IMR-90 (cell line): ENCODE results near the gene ADRA2C. TPM values are rescaled to one million over a fixed set of nuclear protein-coding genes. Genes with fewer than 3 reads are reported as not detected.

Experiments used
- ATAC-seq: fragments of 200-7000 bp; cut with Tn5 transposase; 2 replicates; pipeline ENCODE4 v1.9.1; 2020; ENCODE audit warnings: low read depth, mild to moderate bottlenecking, moderate library complexity
- BruUV-seq: library from RNA; stranded (reverse); fragments of 400-500 nt; replicated peaks from 2 replicates; lab custom pipeline; 2021; lab: Mats Ljungman, UMichigan
- CTCF ChIA-PET: fragments of 300-600 bp; formaldehyde crosslinking; extraction: SDS; loops from one replicate; lab custom pipeline; 2021; ENCODE audit warnings: antibody characterized with exemption; lab: Yijun Ruan, JAX
- POLR2A ChIA-PET: fragments of 300-600 bp; sonication (Branson Sonifier 250); formaldehyde crosslinking; loops from one replicate; lab custom pipeline; 2022; ENCODE audit warnings: antibody characterized with exemption; ENCODE audit not compliant: unreplicated experiment; lab: Charles Lee
- DNase-seq: peaks from one replicate; pipeline ENCODE4 v3.0.0; 2013
- H2AFZ ChIP-seq: replicated peaks from 2 replicates; pipeline ENCODE3; 2013; ENCODE audit warnings: low read length, mild to moderate bottlenecking; ENCODE audit not compliant: poor library complexity
- H2AK5ac ChIP-seq: 2 replicates; pipeline ENCODE4 v1.6.1; 2013; ENCODE audit warnings: low read depth, low read length, inconsistent platforms
- H2AK9ac ChIP-seq: replicated peaks from 2 replicates; pipeline ENCODE3; 2013; ENCODE audit warnings: mild to moderate bottlenecking, low read depth, low read length, moderate library complexity; ENCODE audit not compliant: poor library complexity
- H2BK120ac ChIP-seq: 2 replicates; pipeline ENCODE4 v1.6.1; 2013; ENCODE audit warnings: low read depth, low read length, inconsistent platforms
- H2BK15ac ChIP-seq: 3 replicates; pipeline ENCODE4 v1.6.1; 2013; ENCODE audit warnings: low read depth, low read length, inconsistent platforms
- H2BK20ac ChIP-seq: 2 replicates; pipeline ENCODE4 v1.6.1; 2013; ENCODE audit warnings: low read depth, mild to moderate bottlenecking, inconsistent platforms, low read length, moderate library complexity
- H2BK5ac ChIP-seq: 2 replicates; pipeline ENCODE4 v1.6.1; 2013; ENCODE audit warnings: mild to moderate bottlenecking, low read depth, low read length, inconsistent platforms; ENCODE audit not compliant: poor library complexity, severe bottlenecking
- H3K14ac ChIP-seq: replicated peaks from 2 replicates; pipeline ENCODE4 v1.6.1; 2013; ENCODE audit warnings: low read depth, low read length, inconsistent platforms
- H3K18ac ChIP-seq: 2 replicates; pipeline ENCODE4 v1.6.1; 2013; ENCODE audit warnings: low read depth, low read length, control low read depth
- H3K23ac ChIP-seq: 2 replicates; pipeline ENCODE4 v1.6.1; 2013; ENCODE audit warnings: low read depth, low read length, inconsistent platforms
- H3K27ac ChIP-seq: 2 replicates; pipeline ENCODE4 v1.5.1; 2013; ENCODE audit warnings: mild to moderate bottlenecking, control low read depth, low read length; ENCODE audit not compliant: insufficient read depth
- H3K27me3 ChIP-seq: 2 replicates; pipeline ENCODE4 v1.6.1; 2013; ENCODE audit warnings: low read length; ENCODE audit not compliant: control insufficient read depth, insufficient read depth
- H3K36me3 ChIP-seq: 2 replicates; pipeline ENCODE4 v1.6.1; 2013; ENCODE audit warnings: low read length, mixed read lengths; ENCODE audit not compliant: control insufficient read depth, insufficient read depth
- H3K4ac ChIP-seq: 2 replicates; pipeline ENCODE4 v1.6.1; 2013; ENCODE audit warnings: low read depth, low read length, inconsistent platforms
- H3K4me1 ChIP-seq: 2 replicates; pipeline ENCODE4 v1.6.1; 2013; ENCODE audit warnings: low read length, mixed read lengths; ENCODE audit not compliant: control insufficient read depth, insufficient read depth
- H3K4me2 ChIP-seq: 2 replicates; pipeline ENCODE4 v1.6.1; 2013; ENCODE audit warnings: low read depth, mild to moderate bottlenecking, control low read depth, low read length, moderate library complexity
- H3K4me3 ChIP-seq: 2 replicates; pipeline ENCODE4 v1.5.1; 2013; ENCODE audit warnings: low read depth, mild to moderate bottlenecking, control low read depth, low read length, moderate library complexity; ENCODE audit not compliant: insufficient read depth
- H3K56ac ChIP-seq: 2 replicates; pipeline ENCODE4 v1.6.1; 2013; ENCODE audit warnings: low read length, inconsistent platforms; ENCODE audit not compliant: insufficient read depth; ENCODE audit errors: extremely low read depth
- H3K79me1 ChIP-seq, 2 experiments: 2 replicates each; pipeline ENCODE4 v1.6.1; 2013; ENCODE audit warnings: low read length in 2 of 2, inconsistent platforms in 1 of 2, low read depth in 1 of 2
- H3K9ac ChIP-seq: 2 replicates; pipeline ENCODE4 v1.6.1; 2013; ENCODE audit warnings: low read depth, low read length, control low read depth
- H3K9me1 ChIP-seq: 2 replicates; pipeline ENCODE4 v1.6.1; 2013; ENCODE audit warnings: low read length, inconsistent platforms; ENCODE audit not compliant: insufficient read depth
- H3K9me3 ChIP-seq: 2 replicates; pipeline ENCODE4 v1.6.1; 2013; ENCODE audit warnings: low read length; ENCODE audit not compliant: control insufficient read depth, insufficient read depth
- H4K20me1 ChIP-seq: 2 replicates; pipeline ENCODE4 v1.6.1; 2013; ENCODE audit warnings: low read length, inconsistent platforms; ENCODE audit not compliant: insufficient read depth
- H4K5ac ChIP-seq: 2 replicates; pipeline ENCODE4 v1.6.1; 2013; ENCODE audit warnings: mild to moderate bottlenecking, low read depth, low read length, control low read depth
- H4K8ac ChIP-seq, 2 experiments: 2 replicates each; pipeline ENCODE4 v1.6.1; 2013; ENCODE audit warnings: low read depth in 2 of 2, low read length in 2 of 2, control low read depth in 1 of 2, inconsistent platforms in 1 of 2
- H4K91ac ChIP-seq: 2 replicates; pipeline ENCODE4 v1.6.1; 2013; ENCODE audit warnings: low read depth, low read length, inconsistent platforms; ENCODE audit not compliant: insufficient read depth
- CEBPB ChIP-seq: IDR thresholded peaks from 2 replicates; pipeline ENCODE4 v1.6.1; 2012; ENCODE audit warnings: low read depth, low read length, improper control_type of control experiment
- CTCF ChIP-seq: conservative IDR thresholded peaks from 2 replicates; pipeline ENCODE4 v1.5.1; 2012; ENCODE audit warnings: mild to moderate bottlenecking, low read depth, low read length, improper control_type of control experiment
- POLR2A ChIP-seq: IDR thresholded peaks from 2 replicates; pipeline ENCODE4 v1.6.1; 2012; ENCODE audit warnings: mild to moderate bottlenecking, low read depth, low read length
- WGBS, 2 experiments: methylation state at CpG; one replicate each; pipeline versions ENCODE4 v1.1.5 to v1.1.7; 2013; ENCODE audit warnings: missing lambda C conversion rate in 2 of 2; ENCODE audit not compliant: insufficient read length in 1 of 2; ENCODE audit errors: extremely low coverage in 2 of 2; 5-methylcytosine and 5-hydroxymethylcytosine counted together
- dilution Hi-C: fragments of 300-500 bp; cut with HindIII; formaldehyde crosslinking; loops from one replicate; pipeline ENCODE4 v1.14.3; 2018; ENCODE audit warnings: low sequenced_read_pairs; ENCODE audit not compliant: unreplicated experiment
- in situ Hi-C: fragments of 300-500 bp; cut with MboI; formaldehyde crosslinking; loops from 3 replicates; pipeline ENCODE4 v1.14.3; 2019; ENCODE audit warnings: low sequenced_read_pairs, inconsistent platforms, mixed read lengths
- intact Hi-C: fragments of 100-400 bp; cut with micrococcal nuclease; formaldehyde crosslinking; loops from 2 replicates; pipeline ENCODE4 v1.10.0; 2022
- polyA plus RNA-seq, 3 experiments: library from polyadenylated mRNA; depleted of rRNA; stranded (reverse); fragments of >200 nt; gene quantifications; 2 replicates each; pipeline ENCODE4 v1.2.3, GENCODE V29; 2012; ENCODE audit warnings: low replicate concordance in 1 of 3
- total RNA-seq: library from RNA; depleted of rRNA; stranded (reverse); fragments of >200 nt; gene quantifications from 2 replicates; pipeline ENCODE4 v1.2.3, GENCODE V29; 2012

ADRA2C gene
- total and polyA plus RNA-seq, 2 of the 4 experiments (the other 2 are of a cell fraction) = under 0.01 to 0.14 TPM

DNA sequence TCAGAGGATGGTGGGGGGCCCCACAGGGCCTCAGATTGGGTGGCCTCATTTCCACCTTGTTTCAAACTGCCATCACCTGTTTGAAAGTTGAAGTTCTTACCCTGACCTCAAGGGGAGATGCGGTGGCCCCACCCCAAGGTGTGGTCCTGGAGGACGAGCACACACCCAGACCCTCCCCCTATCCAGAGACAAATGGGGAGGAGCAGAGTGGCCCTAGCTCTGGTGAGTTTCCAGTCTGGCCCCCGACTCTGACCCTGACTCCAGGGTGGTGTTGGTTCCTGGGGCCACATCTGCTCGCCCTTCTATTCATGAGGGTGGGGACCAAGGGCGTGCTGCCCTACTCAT lies 36.3 kb upstream of the ADRA2C start:
- in situ Hi-C loops = no loop called here

More for the DNA sequence above, 36.3 kb upstream of the ADRA2C start:
- H3K9me1 ChIP-seq = no peaks in the 10 kb centered on the region
- H3K27ac ChIP-seq = no peak overlapping the region
- POLR2A ChIA-PET = interaction anchor here (0.6 kb wide), 1 partner anchor 374 kb away, joined by 4 read pairs; no protein-coding TSS in a partner anchor
- WGBS, 2 experiments = no CpG with 5 or more reads among the region's 5 CpGs
- no peak overlapping the region for H3K14ac ChIP-seq
- peak overlapping the region; percentile 57 for H2AK9ac ChIP-seq
- H2BK120ac ChIP-seq = no peak overlapping the region
- H2AFZ ChIP-seq = no peak overlapping the region
- no peak overlapping the region; the same call in 1 of the 2 replicates for H4K91ac ChIP-seq
- H3K4ac ChIP-seq = no peak overlapping the region
- H3K27me3 ChIP-seq = peaks cover 53% of the 10 kb centered on the region
- no peak overlapping the region for H2AK5ac ChIP-seq
- intact Hi-C loops (no loop called here), dilution Hi-C loops (no loop called here)
- H3K9me3 ChIP-seq = no peaks in the 10 kb centered on the region
- no peak overlapping the region for H3K23ac ChIP-seq
- H3K9ac ChIP-seq = no peak overlapping the region
- no peaks in the 10 kb centered on the region for H3K36me3 ChIP-seq
- DNase-seq (no peak), ATAC-seq (peak; percentile 18; the same call in 1 of the 2 replicates)
- H2BK15ac ChIP-seq = no peak overlapping the region
- no peak overlapping the region for H3K56ac ChIP-seq
- peak overlapping the region in 1 of 2 experiments; percentile 56; a peak in 1 of 4 replicates for H4K8ac ChIP-seq
- TF ChIP-seq CEBPB (no peak), POLR2A (no peak), CTCF (no peak)
- peaks cover 5% of the 10 kb centered on the region for H3K4me1 ChIP-seq
- H2BK5ac ChIP-seq = no peak overlapping the region
- no peaks in the 10 kb centered on the region for H4K20me1 ChIP-seq
- 0 out of 2 replicates have a peak overlapping the region, but pooled peaks have one; percentile 9 for H4K5ac ChIP-seq
- H3K79me1 ChIP-seq = no peaks in the 10 kb centered on the region
- no peak overlapping the region for H3K18ac ChIP-seq
- no peak overlapping the region for H2BK20ac ChIP-seq
- H3K4me2 ChIP-seq = no peak overlapping the region
- no peak overlapping the region for H3K4me3 ChIP-seq
- CTCF ChIA-PET = interaction anchor here (0.9 kb wide), 1 partner anchor 18 kb away, joined by 4 read pairs; no protein-coding TSS in a partner anchor
- BruUV-seq = no TSS peak
